Measurements from ENCODE around the gene GPATCH2L.

Gene GPATCH2L

DNA sequence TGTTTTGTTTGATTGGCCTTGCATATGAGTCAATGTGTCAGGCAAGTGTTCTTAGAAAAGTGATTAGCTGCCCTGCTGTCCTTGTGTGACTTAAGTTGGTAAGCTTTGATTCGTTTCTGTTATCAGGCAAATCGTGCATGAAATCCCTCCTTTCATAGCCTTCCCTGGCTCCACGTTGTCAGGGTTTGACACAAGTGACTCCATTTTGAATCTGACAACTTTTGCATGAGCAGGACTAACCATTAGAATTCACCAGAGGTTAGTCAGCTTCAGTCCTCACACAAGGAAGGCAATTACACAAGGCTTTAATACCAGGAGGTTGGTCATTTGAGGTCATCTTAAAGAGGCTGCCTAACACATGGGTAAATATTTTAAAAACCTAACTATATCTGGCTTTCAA lies 68.2 kb downstream of the GPATCH2L start:
- Mint-ChIP-seq H3K27ac (ENCODE audit: low read depth) (no peak overlapping the region), H3K9me3 (no peaks in the 10 kb centered on the region), H3K27me3 (no peaks in the 10 kb centered on the region), H3K36me3 (ENCODE audit: insufficient read depth) (no peaks in the 10 kb centered on the region), H3K4me3 (no peak overlapping the region), H3K4me1 (no peaks in the 10 kb centered on the region)
- ATAC-seq (replicated peaks; ENCODE audit: extremely low read depth, poor library complexity, severe bottlenecking) (no peak), DNase-seq (ENCODE audit: low spot score in 2 of 2) (no peak)

DNA sequence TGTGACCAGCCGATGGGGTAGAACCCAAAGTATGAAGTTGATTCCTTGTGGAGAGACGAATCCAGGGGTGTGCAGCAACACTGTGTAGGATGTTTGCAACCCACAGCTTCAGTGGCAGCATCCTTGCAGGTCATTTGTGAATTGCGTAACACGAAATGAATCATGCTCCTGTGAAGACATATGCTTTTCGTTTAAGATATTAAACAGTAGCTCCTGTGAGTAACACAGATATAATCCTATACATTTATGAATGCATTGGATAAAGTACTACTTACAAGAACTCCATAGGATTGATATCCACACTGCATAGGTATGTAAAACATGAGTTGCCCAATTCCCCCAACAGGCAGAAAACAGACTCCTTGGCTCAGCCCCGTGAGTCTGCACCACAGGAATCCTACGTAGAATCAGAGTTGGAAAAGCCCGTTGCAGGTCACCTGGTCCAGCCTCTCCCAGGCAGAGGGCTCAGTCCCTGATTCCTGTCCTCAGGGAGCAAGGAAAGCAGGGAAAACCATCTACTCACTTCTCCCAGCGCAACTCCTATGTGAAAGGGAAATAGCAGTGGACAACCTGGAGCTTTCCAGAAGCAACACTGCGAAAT lies 75.8 kb downstream of the GPATCH2L start:
- no peak for ATAC-seq (replicated peaks; ENCODE audit: extremely low read depth, poor library complexity, severe bottlenecking)
- no peak overlapping the region for H3K27ac Mint-ChIP-seq (ENCODE audit: low read depth)
- no peak for DNase-seq (ENCODE audit: low spot score in 2 of 2)
- no peaks in the 10 kb centered on the region for H3K4me1 Mint-ChIP-seq
- no peaks in the 10 kb centered on the region for H3K9me3 Mint-ChIP-seq
- no peak overlapping the region for H3K4me3 Mint-ChIP-seq
- H3K36me3 Mint-ChIP-seq (ENCODE audit: insufficient read depth), result no peaks in the 10 kb centered on the region
- H3K27me3 Mint-ChIP-seq, result no peaks in the 10 kb centered on the region

DNA sequence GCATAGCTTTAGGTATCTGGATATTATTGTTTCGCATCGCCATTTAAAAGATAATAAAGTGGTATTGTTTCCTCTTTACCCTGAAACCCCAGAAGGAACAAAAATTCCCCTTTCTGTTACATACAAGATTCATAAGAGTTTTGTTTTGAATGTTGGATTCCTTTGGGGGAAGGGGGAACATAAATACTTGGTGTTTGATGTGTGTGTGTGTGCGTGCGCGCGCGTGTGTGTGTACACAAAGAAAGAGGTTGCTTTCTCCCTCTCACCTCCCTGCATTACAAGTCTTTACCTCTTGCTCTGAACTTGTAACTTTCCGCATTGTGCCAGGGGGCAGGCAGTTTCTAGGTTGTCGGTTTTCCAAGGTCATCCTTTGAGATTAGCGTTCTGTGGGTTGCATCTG lies 76.4 kb downstream of the GPATCH2L start:
- Mint-ChIP-seq H3K36me3 (ENCODE audit: insufficient read depth) (no peaks in the 10 kb centered on the region), H3K9me3 (no peaks in the 10 kb centered on the region), H3K4me1 (no peaks in the 10 kb centered on the region), H3K4me3 (no peak overlapping the region), H3K27me3 (no peaks in the 10 kb centered on the region), H3K27ac (ENCODE audit: low read depth) (no peak overlapping the region)
- DNase-seq (ENCODE audit: low spot score in 2 of 2), result no peak
- ATAC-seq (replicated peaks; ENCODE audit: extremely low read depth, poor library complexity, severe bottlenecking), result no peak

DNA sequence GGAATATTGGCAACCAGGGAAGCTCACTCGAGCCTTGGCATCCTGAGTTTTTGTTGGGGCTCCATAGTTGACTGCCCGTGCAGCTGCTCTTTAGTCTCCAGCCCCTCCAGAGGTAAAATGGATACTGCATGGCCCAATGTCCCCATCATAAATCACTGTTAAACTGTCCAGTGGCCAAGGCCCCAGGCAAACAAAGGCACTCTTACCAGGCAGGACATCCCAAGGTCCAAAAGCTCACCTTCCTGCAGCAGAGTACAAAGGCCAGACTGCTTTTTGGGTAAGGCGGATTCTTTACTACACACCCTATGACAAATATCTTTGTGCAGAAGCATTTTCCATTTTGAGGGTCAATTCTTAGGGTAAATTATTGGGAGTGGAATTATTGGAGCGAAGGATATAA lies 81.1 kb downstream of the GPATCH2L start:
- ATAC-seq (replicated peaks; ENCODE audit: extremely low read depth, poor library complexity, severe bottlenecking) (no peak), DNase-seq (ENCODE audit: low spot score in 2 of 2) (no peak)
- no peaks in the 10 kb centered on the region for H3K4me1 Mint-ChIP-seq
- H3K9me3 Mint-ChIP-seq, result no peaks in the 10 kb centered on the region
- no peaks in the 10 kb centered on the region for H3K27me3 Mint-ChIP-seq
- H3K27ac Mint-ChIP-seq (ENCODE audit: low read depth), result no peak overlapping the region
- H3K36me3 Mint-ChIP-seq (ENCODE audit: insufficient read depth), result peaks cover 3% of the 10 kb centered on the region
- no peak overlapping the region for H3K4me3 Mint-ChIP-seq

DNA sequence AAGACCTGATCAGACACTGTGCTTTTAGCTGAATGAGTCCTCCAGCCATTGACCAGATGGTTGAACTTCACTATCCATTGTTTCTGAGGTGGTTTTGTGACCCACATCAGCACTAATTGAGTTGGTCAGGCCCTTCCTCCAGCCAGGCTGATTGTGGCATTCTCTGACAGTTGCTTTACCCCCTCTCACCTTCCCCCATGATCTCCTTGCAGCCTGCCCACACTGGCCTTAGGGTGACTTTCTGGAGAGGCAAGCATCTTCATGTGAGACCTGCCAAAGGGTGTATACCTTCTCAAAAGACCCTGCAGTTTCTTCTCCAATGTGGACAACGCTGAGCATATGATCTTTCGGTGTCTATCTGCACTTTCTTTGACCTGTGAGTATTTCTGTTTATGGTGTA lies 83.9 kb downstream of the GPATCH2L start:
- DNase-seq (ENCODE audit: low spot score in 2 of 2) (no peak), ATAC-seq (replicated peaks; ENCODE audit: extremely low read depth, poor library complexity, severe bottlenecking) (no peak)
- Mint-ChIP-seq H3K4me1 (no peaks in the 10 kb centered on the region), H3K9me3 (no peaks in the 10 kb centered on the region), H3K27ac (ENCODE audit: low read depth) (no peak overlapping the region), H3K36me3 (ENCODE audit: insufficient read depth) (peaks cover 3% of the 10 kb centered on the region), H3K27me3 (no peaks in the 10 kb centered on the region), H3K4me3 (no peak overlapping the region)

DNA sequence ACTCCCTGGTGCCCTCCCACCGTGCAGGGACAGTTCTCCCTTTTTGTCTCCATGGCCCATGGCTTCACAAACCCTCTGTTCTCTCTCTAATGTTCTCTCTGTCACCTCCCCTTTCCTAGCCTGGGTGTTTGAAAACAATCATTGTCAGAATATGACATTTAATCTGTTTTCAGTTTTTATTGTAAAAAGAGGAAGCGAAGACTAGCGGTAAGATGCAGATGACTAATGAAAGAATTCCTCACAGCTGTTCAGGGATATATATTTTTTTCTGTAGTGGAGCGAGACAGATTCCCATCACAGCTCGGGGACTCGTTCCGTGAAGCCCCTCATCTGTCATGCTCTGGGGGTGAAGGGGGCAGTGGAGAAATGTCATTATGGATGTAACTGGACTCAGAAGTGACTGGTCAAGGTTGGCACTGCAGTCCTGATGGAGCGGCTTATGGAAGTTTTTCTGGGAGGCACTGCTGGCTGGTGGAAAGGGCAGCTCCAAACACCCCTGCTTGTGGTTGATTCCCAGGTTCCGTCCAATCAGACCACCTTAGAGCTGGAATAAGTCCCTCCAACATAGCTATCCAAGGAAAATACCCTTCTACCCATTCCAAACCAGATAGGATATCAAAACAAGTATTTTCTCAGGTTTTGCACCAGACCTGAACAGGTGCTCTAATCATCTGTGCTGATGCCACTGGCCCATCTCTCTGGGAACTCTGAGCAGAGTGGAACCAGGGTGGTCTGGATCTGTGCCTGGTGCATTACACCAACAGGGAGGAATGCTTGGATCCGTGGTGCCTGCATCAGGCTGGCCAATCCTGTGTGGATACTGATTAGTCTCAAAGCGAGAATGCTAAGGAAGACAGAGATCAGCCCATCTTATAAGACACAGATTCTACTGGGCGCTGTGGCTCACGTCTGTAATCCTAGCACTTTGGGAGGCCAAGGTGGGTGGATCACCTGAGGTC lies 84.7 kb downstream of the GPATCH2L start:
- Mint-ChIP-seq H3K9me3 (no peaks in the 10 kb centered on the region), H3K27ac (ENCODE audit: low read depth) (no peak overlapping the region), H3K36me3 (ENCODE audit: insufficient read depth) (peaks cover 3% of the 10 kb centered on the region), H3K27me3 (no peaks in the 10 kb centered on the region), H3K4me1 (no peaks in the 10 kb centered on the region), H3K4me3 (no peak overlapping the region)
- DNase-seq (ENCODE audit: low spot score in 2 of 2), result no peak
- ATAC-seq (replicated peaks; ENCODE audit: extremely low read depth, poor library complexity, severe bottlenecking), result no peak

DNA sequence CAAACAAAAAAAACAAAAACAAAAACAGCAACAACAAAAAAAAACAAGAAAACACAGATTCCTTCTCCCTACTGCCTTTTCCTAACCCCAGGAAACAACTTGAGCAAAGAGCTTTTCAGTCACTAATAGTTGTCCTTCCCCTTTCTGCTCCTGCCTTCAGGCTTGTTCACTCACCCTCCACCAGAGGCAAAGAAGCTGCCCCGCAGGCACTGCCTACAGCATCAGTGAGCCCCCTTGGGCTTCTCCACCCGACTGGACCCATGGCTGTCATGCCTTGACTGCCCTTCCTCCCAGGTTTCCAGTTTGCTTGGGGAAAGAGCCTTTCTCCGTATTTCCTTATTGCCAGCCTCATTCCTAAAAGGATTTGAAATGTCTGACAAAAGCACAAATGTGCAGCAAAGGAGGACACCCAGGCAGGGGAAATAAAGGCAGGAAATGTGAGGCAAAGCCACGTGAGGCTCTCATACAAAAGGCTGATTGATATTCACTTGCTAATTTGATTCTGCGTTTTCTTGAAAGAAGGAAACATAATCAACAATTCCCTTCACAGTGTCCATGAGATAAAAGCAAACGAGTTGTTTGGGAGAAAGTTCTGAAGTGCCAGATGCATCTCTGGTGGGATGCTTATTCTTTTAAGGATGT lies 85.7 kb downstream of the GPATCH2L start:
- no peak for DNase-seq (ENCODE audit: low spot score in 2 of 2)
- H3K9me3 Mint-ChIP-seq, result peaks cover 4% of the 10 kb centered on the region
- no peaks in the 10 kb centered on the region for H3K27me3 Mint-ChIP-seq
- H3K36me3 Mint-ChIP-seq (ENCODE audit: insufficient read depth), result peaks cover 3% of the 10 kb centered on the region
- no peak overlapping the region for H3K27ac Mint-ChIP-seq (ENCODE audit: low read depth)
- H3K4me1 Mint-ChIP-seq, result no peaks in the 10 kb centered on the region
- H3K4me3 Mint-ChIP-seq, result no peak overlapping the region
- ATAC-seq (replicated peaks; ENCODE audit: extremely low read depth, poor library complexity, severe bottlenecking), result no peak

DNA sequence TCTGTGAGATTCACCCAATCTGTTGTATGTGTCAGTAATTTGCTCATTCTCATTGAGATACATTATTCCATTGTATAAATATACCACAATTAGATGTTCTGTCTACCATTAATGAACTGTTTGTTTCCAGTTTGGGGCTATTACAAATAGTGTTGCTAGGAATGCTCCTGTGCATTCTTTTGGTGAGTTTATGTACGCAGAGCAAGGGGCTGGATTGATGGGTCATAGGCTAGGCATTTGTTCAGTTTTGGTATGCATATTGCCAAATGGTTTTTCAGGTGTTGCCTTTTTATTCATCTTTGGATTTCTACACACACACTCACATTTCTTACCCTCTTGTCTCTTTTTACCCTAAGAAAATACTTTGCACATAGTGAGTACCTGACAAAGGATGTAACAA lies 93.4 kb downstream of the GPATCH2L start:
- H3K9me3 Mint-ChIP-seq, result peaks cover 12% of the 10 kb centered on the region
- no peaks in the 10 kb centered on the region for H3K27me3 Mint-ChIP-seq
- ATAC-seq (replicated peaks; ENCODE audit: extremely low read depth, poor library complexity, severe bottlenecking) (no peak), DNase-seq (ENCODE audit: low spot score in 2 of 2) (no peak)
- H3K4me1 Mint-ChIP-seq, result no peaks in the 10 kb centered on the region
- no peak overlapping the region for H3K27ac Mint-ChIP-seq (ENCODE audit: low read depth)
- H3K4me3 Mint-ChIP-seq, result no peak overlapping the region
- peaks cover 1% of the 10 kb centered on the region for H3K36me3 Mint-ChIP-seq (ENCODE audit: insufficient read depth)

DNA sequence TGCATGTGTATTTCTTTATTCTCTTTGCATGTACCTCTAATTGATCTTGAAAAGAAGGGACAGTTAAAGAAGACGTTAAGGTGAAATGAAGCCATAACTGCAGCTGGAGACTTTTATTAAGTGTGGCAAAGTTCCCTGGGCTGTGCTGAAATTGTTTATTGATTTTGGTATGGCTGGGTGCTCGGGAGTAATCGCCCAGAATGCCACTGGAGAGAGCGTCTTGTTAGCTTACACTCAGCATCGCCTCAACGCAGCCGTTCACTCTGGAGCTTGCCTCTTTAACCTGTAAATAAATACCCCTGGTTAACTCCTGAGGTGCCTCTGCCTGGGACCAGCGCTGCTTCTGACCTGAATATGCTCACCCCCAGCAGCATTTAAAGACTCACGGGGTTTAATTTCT lies 98.6 kb downstream of the GPATCH2L start:
- no peaks in the 10 kb centered on the region for H3K4me1 Mint-ChIP-seq
- no peak overlapping the region for H3K4me3 Mint-ChIP-seq
- DNase-seq (ENCODE audit: low spot score in 2 of 2) (no peak), ATAC-seq (replicated peaks; ENCODE audit: extremely low read depth, poor library complexity, severe bottlenecking) (no peak)
- no peaks in the 10 kb centered on the region for H3K27me3 Mint-ChIP-seq
- H3K9me3 Mint-ChIP-seq, result no peaks in the 10 kb centered on the region
- peaks cover 1% of the 10 kb centered on the region for H3K36me3 Mint-ChIP-seq (ENCODE audit: insufficient read depth)
- H3K27ac Mint-ChIP-seq (ENCODE audit: low read depth), result no peak overlapping the region

DNA sequence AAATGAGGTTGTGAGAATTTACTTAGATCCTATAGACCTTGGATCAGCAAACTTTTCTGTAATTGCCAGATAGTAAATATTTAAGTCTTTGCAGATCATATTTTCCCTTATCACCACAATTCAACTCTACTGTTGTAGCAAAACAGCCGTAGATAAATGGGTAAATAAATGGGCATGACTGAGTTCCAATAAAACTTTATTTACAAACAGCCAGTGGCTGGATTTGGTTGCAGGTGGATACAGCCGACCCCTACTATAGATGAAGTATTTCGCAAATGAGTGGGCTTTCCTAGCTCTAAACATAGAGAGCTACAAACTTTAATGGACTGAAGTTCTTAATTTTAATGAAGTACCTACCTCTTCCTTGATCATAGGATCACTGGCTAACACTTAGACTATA lies 100.7 kb downstream of the GPATCH2L start:
- ATAC-seq (replicated peaks; ENCODE audit: extremely low read depth, poor library complexity, severe bottlenecking), result no peak
- no peak overlapping the region for H3K4me3 Mint-ChIP-seq
- no peak overlapping the region for H3K27ac Mint-ChIP-seq (ENCODE audit: low read depth)
- no peaks in the 10 kb centered on the region for H3K9me3 Mint-ChIP-seq
- DNase-seq (ENCODE audit: low spot score in 2 of 2), result no peak
- peaks cover 1% of the 10 kb centered on the region for H3K36me3 Mint-ChIP-seq (ENCODE audit: insufficient read depth)
- H3K27me3 Mint-ChIP-seq, result peaks cover 12% of the 10 kb centered on the region
- H3K4me1 Mint-ChIP-seq, result no peaks in the 10 kb centered on the region

DNA sequence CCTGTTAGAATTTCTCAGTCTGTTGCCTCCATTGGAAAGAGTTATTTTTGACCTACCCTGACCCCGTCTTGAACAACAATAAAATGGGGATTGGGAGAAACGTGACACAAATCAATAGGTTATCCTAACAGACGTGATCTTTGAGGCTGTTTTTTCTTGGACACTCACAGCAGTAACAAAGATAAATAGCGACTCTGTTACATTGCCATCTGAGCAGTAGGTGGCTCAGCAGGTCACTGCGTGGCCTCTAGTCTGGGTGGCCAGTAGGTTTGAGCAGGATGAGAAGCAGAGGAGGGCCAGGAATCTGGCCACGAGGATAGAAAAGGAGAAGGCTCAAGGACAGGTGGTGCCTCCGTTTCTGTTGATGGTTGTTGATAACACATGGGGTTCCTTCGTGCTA lies 101.4 kb downstream of the GPATCH2L start:
- Mint-ChIP-seq H3K4me1 (no peaks in the 10 kb centered on the region), H3K4me3 (no peak overlapping the region), H3K27me3 (peaks cover 14% of the 10 kb centered on the region), H3K36me3 (ENCODE audit: insufficient read depth) (peaks cover 1% of the 10 kb centered on the region), H3K9me3 (no peaks in the 10 kb centered on the region), H3K27ac (ENCODE audit: low read depth) (no peak overlapping the region)
- no peak for ATAC-seq (replicated peaks; ENCODE audit: extremely low read depth, poor library complexity, severe bottlenecking)
- DNase-seq (ENCODE audit: low spot score in 2 of 2), result no peak

DNA sequence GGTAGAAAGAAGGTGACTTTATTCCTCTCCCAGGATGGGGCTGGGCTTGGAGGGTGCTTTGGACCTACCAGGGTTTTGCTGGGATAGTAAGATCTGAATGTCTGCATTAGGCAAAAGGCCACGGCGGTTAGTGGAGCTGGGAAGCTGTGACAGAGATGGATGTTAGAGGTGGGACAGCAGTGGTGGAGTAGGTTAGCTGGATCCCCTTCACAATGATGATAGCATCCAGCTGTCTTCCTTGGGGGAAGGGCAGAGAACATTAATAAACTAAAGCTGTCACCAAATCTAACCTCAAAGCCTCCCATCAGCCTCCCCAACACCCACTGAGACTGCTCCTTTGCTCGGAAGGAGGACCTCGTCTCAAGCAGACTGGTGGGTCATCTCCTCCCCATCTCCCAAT lies 104.8 kb downstream of the GPATCH2L start:
- Mint-ChIP-seq H3K27me3 (peaks cover 14% of the 10 kb centered on the region), H3K27ac (ENCODE audit: low read depth) (no peak overlapping the region), H3K36me3 (ENCODE audit: insufficient read depth) (no peaks in the 10 kb centered on the region), H3K9me3 (no peaks in the 10 kb centered on the region), H3K4me3 (no peak overlapping the region), H3K4me1 (no peaks in the 10 kb centered on the region)
- no peak for DNase-seq (ENCODE audit: low spot score in 2 of 2)
- ATAC-seq (replicated peaks; ENCODE audit: extremely low read depth, poor library complexity, severe bottlenecking), result no peak
